ENCODE data around the gene OOSP1. TPM values are rescaled to one million over a fixed set of nuclear protein-coding genes. Genes with fewer than 3 reads are reported as not detected.

OOSP1 gene
- total and polyA plus RNA-seq, 10 of the 15 experiments (the other 5 are each of a cell fraction or from before 2014, with no cell fraction given) = not detected

GRCh38 chr11:59992425-59992824, 54.2 kb downstream of the OOSP1 start:
- no peak overlapping the region for H3K9ac ChIP-seq (ENCODE audit: control insufficient read depth, insufficient read depth, low read length)
- intact Hi-C loops (cut with micrococcal nuclease; ENCODE audit: unreplicated experiment) = no loop called here
- SMC1A ChIA-PET (ENCODE audit: uncharacterized antibody, unreplicated experiment) = no interaction called here
- no peaks in the 10 kb centered on the region for H3K36me3 ChIP-seq (ENCODE audit: control insufficient read depth in 2 of 2, insufficient read depth in 2 of 2, low read length in 1 of 2)
- no TSS peak for BruUV-seq (replicated peaks)
- FAIRE-seq (no peak), DNase-seq (ENCODE audit: low read depth, low spot score) (no peak), ATAC-seq (no peak)
- no peaks in the 10 kb centered on the region for H3K27me3 ChIP-seq (replicated peaks in 1 of 2; ENCODE audit: control insufficient read depth in 2 of 2, insufficient read depth in 2 of 2, low read length in 1 of 2)
- TF ChIP-seq CBX3 (IDR thresholded peaks at IDR 0.05; ENCODE audit: borderline replicate concordance, low read depth) (no peak), STAT1 (conservative IDR thresholded peaks at IDR 0.05) (no peak), JUNB (IDR thresholded peaks at IDR 0.05) (no peak), ETV6 (conservative IDR thresholded peaks at IDR 0.05 in 1 of 2, IDR thresholded peaks at IDR 0.05 in 1 of 2; ENCODE audit: borderline replicate concordance in 1 of 2, low read depth in 1 of 2) (no peak), ATF3 (IDR thresholded peaks at IDR 0.05; ENCODE audit: borderline replicate concordance, extremely low read depth, low read depth, low read length) (no peak), NBN (IDR thresholded peaks at IDR 0.05) (no peak), ATF7 (IDR thresholded peaks at IDR 0.05; ENCODE audit: low read depth) (no peak), ZNF687 (IDR thresholded peaks at IDR 0.05) (no peak), ZSCAN29 (IDR thresholded peaks at IDR 0.05) (no peak), GABPA (IDR thresholded peaks at IDR 0.05; ENCODE audit: low read depth) (no peak), TCF3 (IDR thresholded peaks at IDR 0.05; ENCODE audit: borderline replicate concordance, insufficient read depth, low read depth, low read length) (no peak), WRNIP1 (IDR thresholded peaks at IDR 0.05; ENCODE audit: borderline replicate concordance, low read depth, low read length) (no peak), CTCF (IDR thresholded peaks at IDR 0.05 in 2 of 3, conservative IDR thresholded peaks at IDR 0.05 in 1 of 3; ENCODE audit: control insufficient read depth in 2 of 3, extremely low read depth in 1 of 3, insufficient read depth in 1 of 3, low read depth in 3 of 3, low read length in 3 of 3) (no peak)
- no peaks in the 10 kb centered on the region for H3K9me3 ChIP-seq (replicated peaks; ENCODE audit: control insufficient read depth, insufficient read depth, low read length)
- no peak overlapping the region for H2AFZ ChIP-seq (ENCODE audit: control insufficient read depth, low read depth, low read length)
- WGBS (ENCODE audit: insufficient coverage, insufficient replicate concordance, low lambda C conversion rate, missing lambda C conversion rate) = 0% methylated on average over 5 of the region's 5 CpGs
- CTCF ChIA-PET = no interaction called here
- no peaks in the 10 kb centered on the region for H4K20me1 ChIP-seq (ENCODE audit: control insufficient read depth, insufficient read depth)
- no peak overlapping the region for H3K4me2 ChIP-seq (ENCODE audit: control insufficient read depth, insufficient read depth)
- POLR2A ChIA-PET = no interaction called here
- no peaks in the 10 kb centered on the region for H3K79me2 ChIP-seq (ENCODE audit: control insufficient read depth, insufficient read depth, low read length)
- no peak overlapping the region for H3K4me3 ChIP-seq
- no peaks in the 10 kb centered on the region for H3K4me1 ChIP-seq (ENCODE audit: control insufficient read depth, insufficient read depth, low read length)
- RAD21 ChIA-PET (ENCODE audit: unreplicated experiment) = no interaction called here
- no peak overlapping the region for H3K27ac ChIP-seq (ENCODE audit: control insufficient read depth, insufficient read depth)
- in situ Hi-C loops (cut with MboI) = no loop called here
